Stimulated activated CD4-positive, alpha-beta T cell treated with anti-CD3 and anti-CD28 coated beads, Interleukin-4, amount 100 ng/mL, for 1 hour (primary cell): ENCODE data around the gene PHTF1.

ENCODE experiments used
- DNase-seq: peaks from one replicate; pipeline ENCODE4 v3.0.0-alpha.2; 2020

PHTF1 gene

GRCh38 chr1:113714606-113715269 lies 44.5 kb downstream of the PHTF1 start:
- DNase-seq = no peak

GRCh38 chr1:113701429-113701828 lies 57.9 kb downstream of the PHTF1 start:
- no peak for DNase-seq

GRCh38 chr1:113694910-113695309 lies 64.4 kb downstream of the PHTF1 start:
- no peak for DNase-seq

- no peak for DNase-seq
Measured at GRCh38 chr1:113692824-113693431, 66.4 kb downstream of the PHTF1 start.

GRCh38 chr1:113692342-113692741 lies 66.9 kb downstream of the PHTF1 start:
- DNase-seq = no peak

GRCh38 chr1:113691184-113691583 lies 68.1 kb downstream of the PHTF1 start:
- DNase-seq = no peak

GRCh38 chr1:113686891-113687618 lies 72.2 kb downstream of the PHTF1 start:
- no peak for DNase-seq

GRCh38 chr1:113684153-113684541 lies 75.1 kb downstream of the PHTF1 start:
- DNase-seq = no peak

GRCh38 chr1:113683384-113684152 lies 75.7 kb downstream of the PHTF1 start:
- DNase-seq = no peak

GRCh38 chr1:113681596-113682337 lies 77.5 kb downstream of the PHTF1 start:
- no peak for DNase-seq

GRCh38 chr1:113678159-113678469 lies 81.2 kb downstream of the PHTF1 start:
- no peak for DNase-seq

GRCh38 chr1:113677250-113678158 lies 81.8 kb downstream of the PHTF1 start:
- no peak for DNase-seq

GRCh38 chr1:113676524-113676923 lies 82.8 kb downstream of the PHTF1 start:
- no peak for DNase-seq

GRCh38 chr1:113675302-113675701 lies 84.0 kb downstream of the PHTF1 start:
- DNase-seq = no peak

- no peak for DNase-seq
Measured at GRCh38 chr1:113674591-113674990, 84.7 kb downstream of the PHTF1 start.

- DNase-seq = no peak
Measured at GRCh38 chr1:113672491-113672890, 86.8 kb downstream of the PHTF1 start.

- no peak for DNase-seq
Measured at GRCh38 chr1:113670650-113671049, 88.6 kb downstream of the PHTF1 start.

- DNase-seq = no peak
Measured at GRCh38 chr1:113669988-113670387, 89.3 kb downstream of the PHTF1 start.

GRCh38 chr1:113666126-113666525 lies 93.2 kb downstream of the PHTF1 start:
- DNase-seq = no peak

- no peak for DNase-seq
Measured at GRCh38 chr1:113665071-113665470, 94.2 kb downstream of the PHTF1 start.

- no peak for DNase-seq
Measured at GRCh38 chr1:113663165-113663951, 95.9 kb downstream of the PHTF1 start.
